Muscle of back (tissue), 11 donors: ENCODE data around the gene SLC5A4. TPM values are rescaled to one million over a fixed set of nuclear protein-coding genes. Genes with fewer than 3 reads are reported as not detected.
A peak's percentile ranks its signal among the peaks of the same experiment; 100 is the strongest.

Experiments used
- DNase-seq, 3 donors: peaks; one replicate each; pipeline versions ENCODE4 v3.0.0 to v3.0.0-alpha.2; 2013
- polyA plus RNA-seq, 10 donors: library from polyadenylated mRNA; unstranded; fragments of 120-200 nt; gene quantifications; one replicate each; pipeline ENCODE4 v1.2.1, GENCODE V29; 2013; ENCODE audit not compliant: insufficient read length in 10 of 10

Gene SLC5A4
- polyA plus RNA-seq, 10 donors = 0.36 to 2.1 (median 0.58) TPM

DNA sequence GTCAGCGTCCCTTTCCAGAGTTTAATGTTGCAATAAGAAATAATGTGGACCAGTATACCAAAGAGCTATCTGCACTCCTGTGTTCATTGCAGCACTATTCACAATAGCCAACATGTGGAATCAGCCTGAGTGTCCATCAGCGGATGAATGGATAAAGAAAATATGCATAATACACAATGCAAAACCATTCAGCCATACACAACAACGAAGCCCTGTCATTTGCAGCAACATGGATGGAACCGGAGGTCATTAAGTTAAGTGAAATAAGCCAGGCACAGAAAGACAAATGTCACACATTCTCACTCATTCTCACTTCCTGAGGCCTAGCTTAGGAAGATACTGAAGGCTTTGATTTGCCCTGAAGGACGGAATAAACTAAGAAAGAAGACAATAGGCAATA is 22.1 kb downstream of the SLC5A4 start:
- DNase-seq = no peak

DNA sequence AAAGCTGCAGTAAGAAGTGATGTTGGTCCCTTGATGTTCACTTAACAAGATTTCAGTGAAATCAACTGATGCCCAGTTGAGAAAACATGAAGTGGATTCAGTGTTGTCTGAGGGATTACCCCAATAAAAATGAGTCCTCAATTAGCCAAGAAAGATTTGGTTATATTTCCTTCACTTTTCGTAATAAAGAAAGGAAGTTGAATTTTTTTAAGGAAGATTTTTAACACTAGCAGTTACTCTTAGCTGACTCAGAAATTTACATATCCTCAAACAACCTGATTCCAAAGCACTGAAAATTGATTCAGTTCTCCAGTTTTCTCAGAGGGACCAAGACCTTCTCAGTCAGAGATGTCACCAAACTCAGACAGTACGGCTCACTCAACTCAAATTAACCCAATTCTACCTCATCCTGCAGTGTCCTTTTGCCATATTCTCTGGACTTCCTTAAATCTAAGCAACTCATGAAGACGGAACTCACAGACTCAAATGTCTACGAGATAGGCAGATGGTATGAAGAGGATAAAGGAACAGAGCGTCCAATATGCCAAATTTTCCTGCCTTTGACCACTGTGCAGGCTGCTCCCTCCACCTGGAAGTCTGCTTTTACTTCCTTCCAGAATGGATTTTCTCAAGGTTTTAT is 22.8 kb downstream of the SLC5A4 start:
- no peak for DNase-seq

DNA sequence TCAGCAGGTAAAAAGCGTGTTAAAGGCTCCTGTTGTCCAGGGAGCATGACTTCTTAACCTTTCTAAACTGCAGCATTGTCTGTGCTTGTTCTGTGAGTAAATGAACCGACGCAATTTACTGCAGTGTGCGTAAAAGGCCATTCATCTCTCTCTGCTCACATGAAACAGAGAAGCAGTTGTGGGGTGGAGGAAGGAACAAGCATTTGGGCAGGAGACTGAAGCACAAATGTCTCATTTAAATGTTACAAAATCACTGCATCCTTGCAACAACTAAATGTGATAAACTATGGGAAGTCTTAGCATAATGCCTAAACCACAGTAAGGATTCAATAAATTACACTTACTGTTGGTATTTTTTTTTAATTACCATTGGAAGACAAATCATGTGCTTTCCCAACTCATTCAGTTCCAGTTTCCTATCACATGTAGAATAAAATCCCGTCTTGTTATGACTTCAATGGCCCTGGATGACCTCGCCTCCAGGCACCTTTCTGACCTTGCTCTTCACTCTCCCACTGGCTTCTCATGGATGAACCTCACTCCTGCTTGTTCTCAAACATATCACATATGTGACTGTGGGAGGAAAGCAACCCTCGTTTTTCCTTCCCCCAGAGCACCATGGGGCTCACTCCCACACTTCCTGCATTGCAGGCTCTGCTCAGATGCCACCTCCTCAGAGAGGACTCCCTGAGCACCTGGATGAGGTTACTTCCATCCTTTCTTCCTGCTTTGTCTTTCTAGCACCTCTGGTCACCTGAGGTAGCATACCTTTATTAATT is 28.6 kb downstream of the SLC5A4 start:
- no peak for DNase-seq

DNA sequence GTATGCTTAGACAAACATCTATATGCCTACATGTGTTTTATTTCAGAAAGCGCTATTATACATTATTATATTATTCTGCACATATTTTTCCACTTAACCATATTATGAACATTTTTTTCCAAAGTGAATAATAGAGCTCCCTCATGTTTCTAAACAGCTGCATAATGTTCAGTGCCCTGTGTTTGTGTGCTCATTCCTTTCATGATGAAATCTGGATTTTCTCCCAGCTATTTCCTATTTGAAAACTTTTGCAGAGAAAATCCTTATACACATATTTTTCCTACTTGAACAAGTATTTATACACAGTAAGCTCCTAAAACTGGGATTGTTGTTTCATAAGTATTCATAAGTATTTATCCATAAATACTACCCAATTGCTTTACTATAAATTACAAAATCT is 32.2 kb downstream of the SLC5A4 start:
- peak; percentile 38 to 63 (median 47) for DNase-seq

DNA sequence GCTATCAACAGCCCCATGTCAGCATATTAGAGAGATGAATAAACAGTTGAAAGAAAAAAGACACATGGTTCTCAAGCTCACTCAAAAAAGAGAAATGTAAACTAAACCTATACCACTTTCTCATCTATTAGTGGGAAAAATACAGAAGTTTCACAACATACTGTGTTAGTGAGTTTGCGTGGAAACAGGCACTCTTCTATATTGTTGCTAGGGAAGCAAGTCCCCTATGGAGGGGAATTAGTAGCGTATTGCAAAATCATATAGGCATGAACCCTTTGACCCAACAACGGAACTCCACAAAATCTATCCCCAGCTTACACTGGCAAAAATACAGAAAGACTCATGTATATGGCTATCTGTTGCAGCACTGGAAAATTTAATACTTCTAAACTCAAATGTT is 36.1 kb downstream of the SLC5A4 start:
- no peak for DNase-seq

DNA sequence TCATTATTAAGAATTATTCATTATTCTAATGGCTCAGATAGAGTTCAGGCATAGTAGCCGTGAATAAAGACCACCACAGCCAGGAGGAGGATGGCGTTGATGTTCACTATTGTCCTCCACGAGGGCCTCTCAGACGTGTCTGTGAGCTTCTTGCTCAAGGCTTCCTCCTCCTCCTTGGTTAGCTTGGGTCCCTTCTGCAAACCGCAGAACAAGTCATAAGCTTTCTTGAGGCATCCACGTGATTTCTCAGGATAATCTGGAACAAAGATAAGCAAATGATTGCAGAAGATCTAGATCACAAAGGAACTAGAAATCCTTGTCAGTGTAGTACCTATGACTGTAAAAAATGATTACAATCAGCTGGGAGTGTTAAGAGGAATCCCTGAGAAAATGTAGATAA is 36.7 kb downstream of the SLC5A4 start:
- DNase-seq = no peak

DNA sequence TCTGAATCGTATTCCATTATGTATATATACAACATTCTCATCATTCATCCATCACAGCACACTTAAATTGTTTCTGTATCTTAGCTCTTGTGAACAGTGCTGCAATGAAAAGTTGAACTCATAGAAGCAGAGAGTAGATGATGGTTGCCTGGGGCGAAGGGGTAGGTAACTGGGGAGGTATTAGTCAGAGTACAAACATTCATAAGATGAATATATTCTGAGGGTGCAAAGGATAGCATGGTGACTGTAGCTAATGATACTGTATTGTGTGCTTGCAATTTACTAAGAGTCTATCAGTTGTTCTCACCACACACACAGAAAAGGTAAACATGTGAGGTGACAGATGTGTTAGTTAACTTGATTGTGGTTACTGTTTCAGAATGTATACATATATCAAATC is 37.7 kb downstream of the SLC5A4 start:
- no peak for DNase-seq

DNA sequence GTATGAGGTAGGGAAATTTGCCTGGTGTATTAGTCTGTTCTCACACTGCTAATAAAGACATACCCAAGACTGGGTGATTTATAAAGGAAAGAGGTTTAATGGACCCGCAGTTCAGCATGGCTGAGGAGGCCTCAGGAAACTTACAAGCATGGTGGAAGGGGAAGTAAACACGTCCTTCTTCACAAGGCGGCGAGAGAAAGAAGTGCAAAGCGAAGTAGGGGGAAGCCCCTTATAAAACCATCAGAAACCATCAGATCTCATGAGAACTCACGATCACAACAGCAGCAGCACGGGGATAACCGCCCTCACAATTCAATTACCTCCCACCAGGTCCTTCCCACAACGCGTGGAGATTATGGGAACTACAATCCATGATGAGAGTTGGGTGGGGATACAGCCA is 38.2 kb downstream of the SLC5A4 start:
- no peak for DNase-seq

DNA sequence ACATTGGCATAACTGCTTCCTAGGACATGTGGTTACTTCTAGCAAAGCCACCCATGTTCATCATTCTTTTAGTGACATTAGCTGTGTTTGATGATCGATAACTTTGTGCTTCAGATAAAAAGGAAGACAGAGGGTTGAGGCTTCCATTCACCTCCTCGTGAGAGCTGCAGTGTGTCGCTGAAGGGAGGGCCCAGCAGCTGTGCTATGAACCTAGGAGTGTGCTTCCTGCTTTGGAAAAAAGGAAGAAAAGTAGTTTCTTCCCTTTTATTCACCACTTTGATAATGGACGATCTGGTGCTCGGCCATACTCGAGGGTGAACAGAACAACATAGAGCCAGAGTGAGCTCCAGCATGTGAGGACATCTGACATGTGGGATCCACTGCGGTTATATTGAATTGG is 44.1 kb downstream of the SLC5A4 start:
- no peak for DNase-seq

DNA sequence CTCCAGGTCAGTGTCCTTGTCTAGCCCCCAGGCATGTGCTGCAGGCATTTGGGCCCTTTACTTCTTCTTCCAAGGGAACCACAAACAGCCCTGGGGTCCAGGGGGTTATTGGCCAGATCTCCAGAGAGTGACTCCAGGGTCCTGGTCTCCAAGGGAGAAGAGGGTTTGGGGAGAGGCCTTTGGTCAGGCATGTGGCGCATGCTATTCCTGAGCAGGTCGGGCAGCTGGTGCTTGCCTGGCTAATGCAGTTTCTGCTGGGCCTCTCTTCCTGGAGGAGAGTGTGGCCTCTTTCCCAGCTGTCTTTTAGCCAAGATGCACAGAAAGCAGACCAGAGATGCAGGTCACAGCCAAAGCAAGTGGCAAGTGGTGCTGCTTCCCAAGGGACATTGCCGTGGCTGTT is 46.5 kb downstream of the SLC5A4 start:
- no peak for DNase-seq

DNA sequence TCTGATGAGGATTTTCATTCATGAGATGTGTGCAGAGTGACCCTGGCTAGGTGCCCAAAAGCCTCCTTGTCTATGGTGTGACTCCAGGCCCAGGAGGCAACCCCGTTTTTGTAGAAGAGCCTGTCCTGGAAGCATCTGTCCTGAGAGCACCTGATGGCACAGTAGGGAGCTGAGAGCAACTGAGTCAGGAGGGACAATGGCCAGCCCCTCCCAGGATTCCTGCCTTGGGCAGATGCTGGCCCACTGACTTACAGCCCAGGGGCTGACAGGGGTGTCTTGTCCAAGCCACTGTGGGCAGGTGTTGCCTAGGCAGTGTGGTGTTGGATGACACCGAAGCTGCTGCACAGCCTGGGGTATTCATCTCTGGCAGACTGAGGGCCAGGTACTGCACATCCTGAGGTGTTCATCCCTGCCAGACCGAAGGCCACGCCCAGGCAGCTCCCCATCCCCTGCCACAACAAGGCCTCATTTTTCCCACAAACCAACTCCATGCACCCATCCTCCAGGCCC is 47.1 kb downstream of the SLC5A4 start:
- DNase-seq = no peak

DNA sequence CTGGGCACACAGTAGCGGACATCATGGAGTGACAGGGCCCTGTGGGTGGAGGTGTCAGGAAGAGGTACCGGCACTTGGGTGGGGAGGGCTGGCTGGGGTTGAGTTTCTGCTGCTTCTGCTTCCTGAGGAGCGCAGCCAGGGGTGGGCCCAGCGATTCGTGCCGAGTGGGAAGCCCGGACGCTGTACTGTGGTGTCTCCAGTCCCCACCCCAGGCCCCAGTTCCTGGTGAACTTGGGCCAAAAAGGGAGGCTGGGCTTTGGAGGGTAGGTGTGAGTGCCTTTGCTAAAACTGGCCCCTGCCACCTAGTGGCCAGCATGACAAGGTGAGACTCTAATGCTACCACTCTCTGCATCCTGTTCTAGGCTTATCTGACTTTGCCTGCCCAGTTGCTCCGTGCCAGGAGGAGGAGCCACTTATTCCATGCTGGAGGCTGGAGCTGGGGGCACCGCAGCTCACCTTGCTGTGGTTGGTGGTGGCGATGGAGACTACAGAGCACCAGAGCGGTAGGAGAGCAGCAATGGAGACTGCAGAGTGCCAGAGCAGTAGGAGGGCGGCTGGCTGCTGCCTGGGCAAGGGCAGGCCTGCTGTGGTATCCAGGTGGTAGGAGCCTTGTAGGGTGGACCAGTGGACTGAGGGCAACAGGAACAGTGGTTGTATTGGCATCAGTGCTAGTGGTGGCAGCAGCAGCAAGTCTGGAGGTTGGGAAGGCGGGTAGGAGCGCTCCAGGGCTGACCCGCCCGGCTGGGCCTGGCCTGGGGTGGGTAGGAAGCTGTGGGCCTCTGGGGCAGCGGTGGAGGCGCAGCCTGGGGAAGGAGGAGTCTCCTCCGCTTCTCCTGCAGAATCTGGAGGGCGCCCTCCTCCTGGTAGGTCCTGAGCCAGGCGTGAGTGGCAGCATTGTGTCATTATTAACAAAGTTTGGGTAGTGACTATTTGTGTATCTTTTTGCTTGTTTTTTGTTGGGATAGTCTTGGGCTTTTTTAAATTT is 48.1 kb downstream of the SLC5A4 start:
- no peak for DNase-seq

DNA sequence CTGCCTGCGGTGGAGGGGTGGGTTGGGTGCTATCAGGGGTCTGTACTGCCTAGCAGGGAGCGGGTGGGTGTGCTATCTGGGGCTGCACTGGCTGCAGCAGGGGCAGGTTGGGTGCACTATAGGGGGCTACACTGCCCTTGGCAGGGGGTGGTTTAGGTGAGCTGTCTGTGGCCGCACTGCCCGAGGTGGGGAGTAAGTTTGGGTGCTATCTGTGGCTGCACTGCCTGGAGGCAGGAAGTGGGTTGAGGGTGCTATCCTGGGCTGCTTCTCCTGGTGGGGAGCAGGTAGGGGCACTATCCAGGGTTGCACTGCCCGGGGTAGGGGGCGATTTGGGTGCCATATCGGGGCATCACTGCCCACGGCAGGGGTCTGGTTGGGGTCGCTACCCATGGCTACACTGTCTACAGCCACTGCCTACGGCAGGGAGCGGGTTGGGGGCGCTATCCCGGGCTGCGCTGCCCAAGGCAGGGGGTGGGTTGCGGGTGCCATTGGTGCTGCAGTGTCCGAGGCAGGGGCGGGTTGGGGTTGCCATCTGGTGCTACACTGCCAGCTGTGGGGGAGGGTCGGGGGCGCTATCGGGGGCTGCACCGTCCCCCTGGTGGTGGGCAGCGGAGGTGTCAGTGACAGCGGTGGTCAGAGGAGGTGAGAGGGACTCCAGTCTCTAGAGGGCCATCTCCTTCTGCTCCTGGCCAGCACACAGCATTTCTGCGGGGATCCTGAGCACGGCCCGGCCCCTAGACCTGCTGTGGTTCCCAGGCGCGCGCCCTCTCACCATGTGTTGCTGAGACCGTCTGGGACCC is 49.0 kb downstream of the SLC5A4 start:
- DNase-seq = no peak

DNA sequence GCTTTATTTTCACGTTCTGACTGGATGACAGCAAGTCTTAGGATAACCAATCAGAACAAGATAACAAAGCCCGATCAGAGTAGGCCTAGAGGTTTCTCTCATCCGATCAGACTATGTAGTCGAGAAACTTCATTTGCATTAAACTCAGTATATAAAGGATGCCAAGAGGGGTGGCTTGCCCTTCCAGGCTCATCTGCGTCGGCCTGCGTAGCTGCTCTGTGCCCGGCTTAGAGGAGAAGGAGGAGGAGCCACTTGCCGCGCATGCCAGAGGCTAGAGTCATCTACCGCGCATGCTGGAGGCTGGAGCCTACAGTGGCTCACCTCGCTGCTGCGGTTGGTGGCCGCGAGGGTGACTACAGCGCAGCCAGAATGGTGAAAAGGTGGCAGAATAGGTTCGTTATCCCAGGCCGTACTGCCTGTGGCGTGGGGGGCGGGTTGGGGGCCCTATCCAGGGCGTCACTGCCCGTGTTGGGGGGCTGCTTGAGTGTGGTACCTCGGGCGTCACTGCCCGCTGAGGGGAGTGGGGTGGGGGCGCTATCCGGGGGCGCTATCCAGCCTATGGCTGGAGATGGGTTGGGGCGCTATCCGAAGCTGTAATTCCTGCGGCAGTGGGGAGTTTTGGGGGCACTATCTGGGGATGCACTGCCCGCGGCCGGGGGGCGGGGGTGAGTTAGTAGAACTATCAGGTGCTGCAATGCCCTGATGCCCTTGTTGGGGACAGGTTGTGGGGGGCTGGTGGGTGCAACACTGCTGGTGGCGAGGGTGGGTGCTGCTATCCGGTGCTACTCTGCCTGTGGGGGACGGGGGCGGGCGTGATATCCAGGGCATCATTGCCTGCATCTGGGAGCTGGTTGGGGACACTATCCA is 50.1 kb downstream of the SLC5A4 start, which contains the start of gene RFPL2:
TSS of gene RFPL2 (minus strand) at position 218 of the 867 bp plus-strand sequence. CDS start 2,622 bp downstream, outside the sequence.
- peak in 1 of 3 donors; percentile 45 for DNase-seq

DNA sequence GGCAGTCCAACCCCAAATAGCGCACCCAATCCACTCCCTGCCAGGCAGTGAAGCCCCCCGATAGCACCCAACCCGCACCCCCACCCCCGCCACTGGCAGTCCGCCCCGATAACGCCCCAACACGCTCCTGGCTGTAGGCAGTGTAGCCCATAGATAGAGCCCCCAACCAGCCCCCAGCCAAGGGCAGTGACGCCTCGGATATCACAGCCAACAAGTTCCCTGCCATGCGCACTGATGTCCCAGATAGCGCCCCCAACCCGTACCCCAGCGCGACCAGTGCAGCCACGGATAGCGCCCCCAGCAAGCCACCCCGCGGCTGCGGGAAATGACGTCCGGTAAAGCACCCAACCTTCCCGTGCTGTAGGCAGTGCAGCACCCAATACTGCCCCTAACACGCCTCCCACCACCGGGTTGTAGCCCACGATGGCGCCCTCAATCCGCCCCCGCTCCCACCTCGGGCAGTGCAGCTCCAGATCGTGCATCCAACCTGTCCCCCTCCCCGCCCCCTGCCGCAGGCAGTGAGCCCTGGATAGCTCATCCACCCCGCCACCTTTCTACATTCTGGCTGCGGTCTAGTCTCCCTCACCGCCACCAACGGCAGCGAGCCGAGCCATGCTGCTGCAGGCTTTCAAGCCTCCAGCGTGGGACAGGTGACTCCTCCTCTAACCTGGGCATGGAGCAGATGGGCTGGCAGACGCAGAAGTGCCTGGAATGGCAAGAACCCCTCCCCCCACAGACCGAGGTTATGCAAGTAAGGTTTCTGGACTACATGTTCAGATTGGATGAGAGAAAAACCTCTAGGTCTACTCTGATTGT is 50.9 kb downstream of the SLC5A4 start:
- no peak for DNase-seq

DNA sequence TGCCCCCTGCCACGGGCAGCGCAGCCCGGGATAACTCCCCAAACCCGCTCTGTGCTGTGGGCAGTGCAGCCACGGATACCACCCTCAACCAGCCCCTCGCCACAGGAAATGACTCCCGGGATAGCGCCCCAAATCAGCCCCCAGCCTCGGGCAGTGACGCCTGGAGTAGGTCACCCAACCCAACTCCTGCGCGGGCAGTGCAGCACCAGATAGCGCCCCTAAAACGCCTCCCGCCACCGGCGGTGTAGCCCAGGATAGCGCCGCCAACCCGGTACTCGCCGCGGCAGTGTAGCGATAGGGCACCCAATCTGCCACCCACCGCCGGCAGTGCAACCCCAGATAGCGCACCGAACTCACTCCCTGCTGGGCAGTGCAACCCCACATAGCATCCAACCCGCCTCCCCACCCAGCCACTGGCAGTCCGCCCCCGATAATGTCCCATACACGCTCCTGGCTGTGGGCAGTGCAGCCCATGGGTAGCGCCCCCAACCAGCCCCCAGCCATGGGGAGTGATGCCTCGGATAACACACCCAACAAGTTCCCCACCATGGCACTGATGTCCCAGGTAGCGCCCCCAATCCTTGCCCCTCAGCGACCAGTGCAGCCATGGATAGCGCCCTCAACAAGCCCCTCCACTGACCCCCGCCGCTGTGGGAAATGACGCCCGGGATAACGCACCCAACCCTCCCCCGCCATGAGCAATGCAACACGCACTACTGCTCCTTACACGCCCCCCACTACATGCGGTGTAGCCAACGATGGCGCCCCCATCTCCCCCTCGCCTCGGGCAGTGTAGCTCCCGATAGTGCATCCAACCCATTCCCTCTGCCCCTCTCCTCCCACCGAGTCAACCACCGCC is 51.7 kb downstream of the SLC5A4 start:
- no peak for DNase-seq

DNA sequence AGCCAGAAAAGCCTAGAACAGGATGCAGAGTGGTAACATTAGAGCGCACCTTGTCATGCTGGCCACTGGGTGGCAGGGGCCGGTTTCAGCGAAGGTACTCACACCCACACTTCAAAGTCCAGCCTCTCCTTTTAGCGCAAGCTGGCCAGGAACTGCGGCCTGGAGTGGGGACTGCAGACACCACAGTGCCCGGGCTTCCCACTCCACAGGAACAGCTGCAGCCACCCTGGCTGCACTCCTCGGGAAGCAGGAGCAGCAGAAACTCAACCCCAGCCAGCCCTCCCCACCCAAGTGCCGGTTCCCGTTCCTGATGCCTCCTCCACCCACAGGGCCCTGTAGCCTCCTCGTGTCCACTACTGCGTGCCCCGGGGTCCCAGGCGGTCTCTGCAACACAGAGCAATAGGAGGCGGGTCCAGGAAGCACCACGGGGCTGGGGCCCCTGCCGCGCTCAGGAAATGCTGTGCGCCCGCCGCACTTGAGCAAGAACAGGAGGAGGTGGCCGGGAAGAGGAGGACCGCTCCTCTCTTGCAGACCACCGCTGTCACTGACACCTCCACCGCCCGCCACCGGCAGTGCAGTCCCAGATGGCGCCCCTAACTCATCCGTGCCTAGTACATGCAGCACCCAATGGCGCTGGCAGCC is 52.5 kb downstream of the SLC5A4 start:
- peak in 1 of 3 donors; percentile 49 for DNase-seq

DNA sequence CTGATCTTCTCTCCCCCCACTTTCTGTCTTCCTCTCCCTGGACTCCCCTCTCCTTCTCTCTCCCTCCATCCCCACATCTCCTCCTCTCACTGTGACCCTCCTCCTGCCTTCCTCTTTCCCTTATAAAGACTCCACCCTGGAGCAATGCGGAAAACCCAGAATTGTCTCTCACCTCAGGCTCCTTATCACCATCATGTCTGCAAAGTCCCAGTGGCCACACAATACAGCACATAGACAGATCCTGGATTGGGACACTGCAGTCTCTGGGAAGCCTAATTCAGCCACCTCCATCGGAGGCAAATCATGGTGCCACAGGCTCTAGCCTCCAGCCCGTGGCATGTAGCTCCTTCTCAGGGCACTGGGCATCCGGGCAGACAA is 53.0 kb downstream of the SLC5A4 start:
- DNase-seq = no peak
